Astrocyte of the spinal cord (primary cell): ENCODE results near the gene LRTM2.
A peak's percentile ranks its signal among the peaks of the same experiment; 100 is the strongest.

ENCODE experiments used
- DNase-seq: peaks from one replicate; pipeline ENCODE4 v3.0.0; 2011; ENCODE audit warnings: low read depth, low spot score
- H3K4me3 ChIP-seq: 2 replicates; pipeline ENCODE4 v1.5.1; 2011; ENCODE audit warnings: low read depth, mild to moderate bottlenecking, low read length, moderate library complexity
- in situ Hi-C: cut with HindIII; loops from 2 replicates; pipeline ENCODE4 v1.10.0; 2017; ENCODE audit warnings: low sequenced_read_pairs
- TF ChIP-seq, protein P1 (sequence below): IDR thresholded peaks from 2 replicates; pipeline ENCODE4 v1.5.1; 2012; ENCODE audit warnings: low read depth, mild to moderate bottlenecking, low read length, inconsistent platforms

The LRTM2 gene

GRCh38 chr12:1820191-1820895 lies at the start of gene LRTM2:
Gene LRTM2 (plus strand): TSS chr12:1820565. CDS start chr12:1828149, 7,584 bp downstream.
- DNase-seq = no peak
- in situ Hi-C loops = no loop called here
- no peak within 1 kb of the TSS for H3K4me3 ChIP-seq
- TF ChIP-seq, protein P1, sequence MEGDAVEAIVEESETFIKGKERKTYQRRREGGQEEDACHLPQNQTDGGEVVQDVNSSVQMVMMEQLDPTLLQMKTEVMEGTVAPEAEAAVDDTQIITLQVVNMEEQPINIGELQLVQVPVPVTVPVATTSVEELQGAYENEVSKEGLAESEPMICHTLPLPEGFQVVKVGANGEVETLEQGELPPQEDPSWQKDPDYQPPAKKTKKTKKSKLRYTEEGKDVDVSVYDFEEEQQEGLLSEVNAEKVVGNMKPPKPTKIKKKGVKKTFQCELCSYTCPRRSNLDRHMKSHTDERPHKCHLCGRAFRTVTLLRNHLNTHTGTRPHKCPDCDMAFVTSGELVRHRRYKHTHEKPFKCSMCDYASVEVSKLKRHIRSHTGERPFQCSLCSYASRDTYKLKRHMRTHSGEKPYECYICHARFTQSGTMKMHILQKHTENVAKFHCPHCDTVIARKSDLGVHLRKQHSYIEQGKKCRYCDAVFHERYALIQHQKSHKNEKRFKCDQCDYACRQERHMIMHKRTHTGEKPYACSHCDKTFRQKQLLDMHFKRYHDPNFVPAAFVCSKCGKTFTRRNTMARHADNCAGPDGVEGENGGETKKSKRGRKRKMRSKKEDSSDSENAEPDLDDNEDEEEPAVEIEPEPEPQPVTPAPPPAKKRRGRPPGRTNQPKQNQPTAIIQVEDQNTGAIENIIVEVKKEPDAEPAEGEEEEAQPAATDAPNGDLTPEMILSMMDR = no peak

GRCh38 chr12:1773937-1774655 lies 46.3 kb upstream of the LRTM2 start:
- TF ChIP-seq, protein P1 = no peak
- H3K4me3 ChIP-seq = no peak overlapping the region
- in situ Hi-C loops = no loop called here
- peak; percentile 15 for DNase-seq

DNA sequence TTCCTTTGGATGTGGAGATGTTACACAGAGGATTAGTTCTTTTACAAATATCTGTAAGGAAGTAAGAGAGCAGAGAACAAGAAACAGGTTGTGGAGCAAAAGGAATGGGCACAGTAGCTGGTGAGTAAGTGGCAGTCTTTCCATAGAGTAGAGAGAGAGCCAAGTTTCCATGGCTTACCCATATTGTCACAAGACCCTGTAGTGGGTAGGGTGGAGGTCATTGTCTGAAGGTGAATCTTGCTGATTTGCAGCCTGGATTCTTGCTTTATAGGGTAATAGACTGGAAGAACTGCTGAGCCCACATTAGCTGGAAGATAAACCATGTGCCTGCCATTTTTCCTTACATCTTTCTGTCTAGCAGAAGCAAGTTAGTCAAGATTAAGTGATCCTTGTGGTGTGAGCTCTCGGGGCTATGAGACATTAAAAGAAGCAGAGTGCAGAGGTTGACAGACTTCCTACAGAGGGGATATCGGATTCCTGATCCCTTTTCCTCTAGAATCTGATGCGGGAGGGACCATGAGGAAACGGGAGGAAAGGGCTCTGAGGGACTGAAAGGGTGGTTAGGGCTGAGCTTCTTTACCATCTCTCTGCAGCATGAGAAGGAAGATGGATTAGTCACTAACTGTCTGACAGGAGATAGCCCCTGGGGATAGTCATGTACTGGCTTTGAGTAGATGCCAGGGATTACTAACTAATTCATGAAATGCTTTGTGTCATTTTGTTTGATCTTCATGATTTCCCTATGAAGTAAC lies 44.0 kb upstream of the LRTM2 start:
- in situ Hi-C loops = no loop called here
- TF ChIP-seq, protein P1 = no peak
- no peak overlapping the region for H3K4me3 ChIP-seq
- DNase-seq = peak; percentile 66

- in situ Hi-C loops = no loop called here
- DNase-seq = peak; percentile 82
- no peak overlapping the region for H3K4me3 ChIP-seq
- TF ChIP-seq, protein P1 = no peak
Measured at GRCh38 chr12:1777798-1778197, 42.6 kb upstream of the LRTM2 start.

- no peak for DNase-seq
- in situ Hi-C loops = no loop called here
- no peak overlapping the region for H3K4me3 ChIP-seq
- TF ChIP-seq, protein P1 = no peak
Measured at GRCh38 chr12:1778911-1779310, 41.5 kb upstream of the LRTM2 start.

DNA sequence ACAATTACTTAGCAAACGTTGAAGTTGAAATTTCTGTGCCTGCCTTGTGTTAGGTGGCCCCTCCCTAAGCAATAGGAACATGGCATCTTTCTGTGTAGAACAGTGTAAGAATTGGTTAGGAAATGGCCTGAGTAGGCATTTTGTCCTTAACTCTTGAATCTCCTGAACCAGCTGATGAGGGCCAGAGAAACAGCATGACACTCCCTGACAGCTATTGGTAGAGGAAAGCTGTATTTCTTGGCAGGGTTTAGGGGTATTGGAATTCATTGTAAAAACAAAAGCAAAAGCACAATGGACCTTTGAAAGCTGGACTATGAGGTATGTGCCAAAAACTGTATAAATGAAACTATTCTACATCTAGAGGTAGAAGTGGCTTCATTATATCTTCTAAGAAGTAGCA lies 40.6 kb upstream of the LRTM2 start:
- TF ChIP-seq, protein P1 = no peak
- in situ Hi-C loops = no loop called here
- DNase-seq = peak; percentile 88
- no peak overlapping the region for H3K4me3 ChIP-seq
